Kidney epithelial cell (primary cell): ENCODE data around the gene SUMF1. TPM values are rescaled to one million over a fixed set of nuclear protein-coding genes. Genes with fewer than 3 reads are reported as not detected.

Experiments used
- DNase-seq: peaks from one replicate; pipeline ENCODE4 v3.0.0-alpha.2; 2010; ENCODE audit warnings: low read depth
- H3K27me3 ChIP-seq: 2 replicates; pipeline ENCODE4 v1.6.0; 2011; ENCODE audit warnings: low read length; ENCODE audit not compliant: control insufficient read depth, insufficient read depth
- H3K36me3 ChIP-seq: 2 replicates; pipeline ENCODE4 v1.5.1; 2011; ENCODE audit warnings: low read length; ENCODE audit not compliant: control insufficient read depth, insufficient read depth
- H3K4me3 ChIP-seq: 2 replicates; pipeline ENCODE4 v1.5.1; 2011; ENCODE audit warnings: low read depth, mild to moderate bottlenecking, control low read depth, low read length
- CTCF ChIP-seq: IDR thresholded peaks from 2 replicates; pipeline ENCODE4 v1.5.1; 2011; ENCODE audit warnings: mild to moderate bottlenecking, moderate library complexity, low read length, control low read depth, inconsistent platforms; ENCODE audit not compliant: insufficient read depth, poor library complexity, severe bottlenecking
- total RNA-seq: library from RNA; depleted of rRNA; stranded (reverse); fragments of >200 nt; gene quantifications from 2 replicates; pipeline ENCODE4 v1.2.3, GENCODE V29; 2015

The SUMF1 gene
- total RNA-seq, 1 donor from 2014 or later: 48.0 TPM

GRCh38 chr3:4340411-4341335 is 126.4 kb downstream of the SUMF1 start:
- H3K36me3 ChIP-seq: no peaks in the 10 kb centered on the region
- H3K27me3 ChIP-seq: no peaks in the 10 kb centered on the region
- TF ChIP-seq CTCF: no peak
- no peak overlapping the region for H3K4me3 ChIP-seq
- no peak for DNase-seq

- TF ChIP-seq CTCF: no peak
- no peak overlapping the region for H3K4me3 ChIP-seq
- no peak for DNase-seq
- no peaks in the 10 kb centered on the region for H3K27me3 ChIP-seq
- H3K36me3 ChIP-seq: no peaks in the 10 kb centered on the region
These were observed 127.0 kb downstream of the SUMF1 start for GRCh38 chr3:4340077-4340410.

- DNase-seq: no peak
- Histone ChIP-seq H3K4me3 (no peak overlapping the region), H3K27me3 (no peaks in the 10 kb centered on the region), H3K36me3 (no peaks in the 10 kb centered on the region)
- TF ChIP-seq CTCF: no peak
These were observed 128.3 kb downstream of the SUMF1 start for GRCh38 chr3:4338751-4339150.

GRCh38 chr3:4336850-4337546 is 130.1 kb downstream of the SUMF1 start:
- no peak overlapping the region for H3K4me3 ChIP-seq
- no peaks in the 10 kb centered on the region for H3K27me3 ChIP-seq
- no peaks in the 10 kb centered on the region for H3K36me3 ChIP-seq
- DNase-seq: no peak
- TF ChIP-seq CTCF: no peak

GRCh38 chr3:4335840-4336562 is 131.1 kb downstream of the SUMF1 start:
- no peak overlapping the region for H3K4me3 ChIP-seq
- TF ChIP-seq CTCF: no peak
- H3K27me3 ChIP-seq: no peaks in the 10 kb centered on the region
- H3K36me3 ChIP-seq: no peaks in the 10 kb centered on the region
- no peak for DNase-seq
